HepG2 (cell line): ENCODE data around the gene MYL3. TPM values are rescaled to one million over a fixed set of nuclear protein-coding genes. Genes with fewer than 3 reads are reported as not detected.

Experiments used
- ATAC-seq: fragments of 200-7000 bp; cut with Tn5 transposase; 3 replicates; pipeline ENCODE4 v1.9.1; 2020; ENCODE audit warnings: mild to moderate bottlenecking, moderate library complexity
- BruUV-seq: library from RNA; stranded (reverse); fragments of 400-500 nt; replicated peaks from 2 replicates; lab custom pipeline; 2021; lab: Mats Ljungman, UMichigan
- CTCF ChIA-PET: fragments of 300-600 bp; formaldehyde crosslinking; extraction: SDS; loops from one replicate; lab custom pipeline; 2021; ENCODE audit warnings: low total read pairs, inconsistent platforms, low intra/inter-chr PET ratio; lab: Yijun Ruan, JAX
- POLR2A ChIA-PET: fragments of 350-600 bp; sonication (Branson Sonifier 250); formaldehyde crosslinking; loops from one replicate; lab custom pipeline; 2020; ENCODE audit warnings: antibody characterized with exemption, inconsistent platforms; lab: Yijun Ruan, JAX
- DNase-seq: peaks from one replicate; pipeline ENCODE4 v3.0.0-alpha.2; 2015; ENCODE audit warnings: low spot score
- FAIRE-seq: peaks from 3 replicates; lab custom pipeline; 2011; peaks lifted over from hg19 to GRCh38; lab: Jason Lieb, UNC
- H2AFZ ChIP-seq: one replicate; pipeline ENCODE4 v1.6.1; 2011; ENCODE audit warnings: low read length, inconsistent platforms
- H3K27ac ChIP-seq: fragments of 300-600 bp; 3 replicates; pipeline ENCODE4 v1.8.0; 2011; ENCODE audit warnings: mixed run types, mild to moderate bottlenecking, mixed read lengths, low read length, inconsistent platforms; ENCODE audit not compliant: insufficient read depth; ENCODE audit errors: extremely low read length
- H3K27me3 ChIP-seq, 2 experiments: fragments of 200-600 bp in 1 of 2; 2 replicates in 1 of 2; 3 replicates in 1 of 2; pipeline versions ENCODE4 v1.6.0 to v1.8.0; 2011; ENCODE audit warnings: low read length in 2 of 2, mild to moderate bottlenecking in 2 of 2, moderate library complexity in 2 of 2, inconsistent platforms in 1 of 2; ENCODE audit not compliant: insufficient read depth in 2 of 2, control insufficient read depth in 1 of 2
- H3K36me3 ChIP-seq, 2 experiments: fragments of 200-600 bp in 1 of 2; replicated peaks in 1 of 2; 2 replicates in 1 of 2; 3 replicates in 1 of 2; pipeline versions ENCODE4 v1.5.1 to v1.8.0; 2011; ENCODE audit warnings: low read length in 2 of 2, inconsistent platforms in 1 of 2; ENCODE audit not compliant: insufficient read depth in 2 of 2, control insufficient read depth in 1 of 2
- H3K4me1 ChIP-seq: 2 replicates; pipeline ENCODE4 v1.5.1; 2012; ENCODE audit warnings: low read length, inconsistent platforms; ENCODE audit not compliant: insufficient read depth
- H3K4me2 ChIP-seq: 2 replicates; pipeline ENCODE4 v1.6.0; 2011; ENCODE audit warnings: low read depth, low read length, inconsistent platforms
- H3K4me3 ChIP-seq, 3 experiments: fragments of 200-600 bp in 1 of 3; sonication (generic), shearing (Covaris generic) in 1 of 3; replicated peaks in 1 of 3; 2 replicates each; pipeline ENCODE4 v1.5.1; 2011 to 2016; ENCODE audit warnings: low read length in 3 of 3, inconsistent platforms in 2 of 3, low read depth in 2 of 3, mild to moderate bottlenecking in 2 of 3, control low read depth in 1 of 3, mixed read lengths in 1 of 3; ENCODE audit not compliant: insufficient read depth in 1 of 3
- H3K79me2 ChIP-seq: one replicate; pipeline ENCODE4 v1.6.1; 2011; ENCODE audit warnings: low read length, inconsistent platforms; ENCODE audit not compliant: insufficient read depth
- H3K9ac ChIP-seq: 2 replicates; pipeline ENCODE4 v1.6.0; 2011; ENCODE audit warnings: mild to moderate bottlenecking, low read depth, low read length, inconsistent platforms; ENCODE audit not compliant: insufficient read depth
- H3K9me3 ChIP-seq: 2 replicates; pipeline ENCODE4 v1.5.1; 2012; ENCODE audit warnings: mild to moderate bottlenecking, low read length
- H4K20me1 ChIP-seq: 2 replicates; pipeline ENCODE4 v1.6.0; 2011; ENCODE audit warnings: inconsistent platforms, mild to moderate bottlenecking, low read length, moderate library complexity; ENCODE audit not compliant: insufficient read depth
- CBFB ChIP-seq: sonication (generic); formaldehyde crosslinking; IDR thresholded peaks from 2 replicates; pipeline ENCODE4 v1.4.0; 2020; ENCODE audit warnings: missing genetic modification reagents
- CENPT ChIP-seq: sonication (generic); formaldehyde crosslinking; IDR thresholded peaks from 2 replicates; pipeline ENCODE4 v1.8.0; 2022; ENCODE audit warnings: low read depth, mild to moderate bottlenecking, moderate library complexity, missing genetic modification reagents
- ELF3 ChIP-seq: IDR thresholded peaks from 2 replicates; pipeline ENCODE4 v1.6.1; 2016; ENCODE audit warnings: missing genetic modification reagents, missing compliant biosample characterization
- HCFC1 ChIP-seq: fragments of 150-350 bp; IDR thresholded peaks from 2 replicates; pipeline ENCODE4 v1.6.1; 2014; ENCODE audit warnings: low read depth, low read length
- KAT7 ChIP-seq: IDR thresholded peaks from 2 replicates; pipeline ENCODE4 v1.6.1; 2018; ENCODE audit warnings: borderline replicate concordance, missing compliant biosample characterization
- MATR3 ChIP-seq: sonication (generic); formaldehyde crosslinking; IDR thresholded peaks from 2 replicates; pipeline ENCODE4 v1.4.0; 2020; ENCODE audit warnings: missing genetic modification reagents
- MAZ ChIP-seq, 2 experiments: sonication (generic) in 1 of 2; formaldehyde crosslinking in 1 of 2; IDR thresholded peaks; 2 replicates each; pipeline versions ENCODE4 v1.5.0 to v1.6.1; 2012 to 2020; ENCODE audit warnings: low read depth in 2 of 2, mild to moderate bottlenecking in 2 of 2, borderline replicate concordance in 1 of 2, improper control_type of control experiment in 1 of 2, low read length in 1 of 2, missing genetic modification reagents in 1 of 2, moderate library complexity in 1 of 2
- RORA ChIP-seq: sonication (generic); formaldehyde crosslinking; IDR thresholded peaks from 2 replicates; pipeline ENCODE4 v1.5.0; 2020; ENCODE audit warnings: mild to moderate bottlenecking, missing genetic modification reagents, moderate library complexity
- RXRB ChIP-seq: IDR thresholded peaks from 2 replicates; pipeline ENCODE4 v1.6.1; 2016; ENCODE audit warnings: borderline replicate concordance, missing genetic modification reagents, missing compliant biosample characterization
- SIX4 ChIP-seq: sonication (generic); formaldehyde crosslinking; IDR thresholded peaks from 2 replicates; pipeline ENCODE4 v1.4.0; 2020; ENCODE audit warnings: missing genetic modification reagents
- SOX13 ChIP-seq, 3 experiments: fragments of 450-650 bp in 1 of 3; sonication (generic) in 1 of 3; formaldehyde crosslinking in 1 of 3; IDR thresholded peaks in 2 of 3; conservative IDR thresholded peaks in 1 of 3; 2 replicates each; pipeline versions ENCODE4 v1.5.0 to v1.6.1; 2016 to 2020; ENCODE audit warnings: antibody characterized with exemption in 1 of 3, mild to moderate bottlenecking in 1 of 3, missing compliant biosample characterization in 1 of 3, missing genetic modification reagents in 1 of 3, moderate library complexity in 1 of 3
- ZBED4 ChIP-seq: sonication (generic); formaldehyde crosslinking; IDR thresholded peaks from 2 replicates; pipeline ENCODE4 v1.4.0; 2020; ENCODE audit warnings: missing genetic modification reagents, borderline replicate concordance
- ZNF441 ChIP-seq: sonication (generic); formaldehyde crosslinking; IDR thresholded peaks from 2 replicates; pipeline ENCODE4 v1.7.0; 2021; ENCODE audit warnings: missing genetic modification reagents, borderline replicate concordance
- ZNF446 ChIP-seq: sonication (generic); formaldehyde crosslinking; IDR thresholded peaks from 2 replicates; pipeline ENCODE4 v1.5.0; 2020; ENCODE audit warnings: mild to moderate bottlenecking, missing genetic modification reagents
- ZNF597 ChIP-seq: sonication (generic); formaldehyde crosslinking; IDR thresholded peaks from 2 replicates; pipeline ENCODE4 v1.5.0; 2020; ENCODE audit warnings: missing genetic modification reagents
- ZNF704 ChIP-seq: sonication (generic); formaldehyde crosslinking; IDR thresholded peaks from 2 replicates; pipeline ENCODE4 v1.8.1; 2023; ENCODE audit warnings: mild to moderate bottlenecking, inconsistent platforms, moderate library complexity, missing genetic modification reagents, borderline replicate concordance
- WGBS: methylation state at CpG from one replicate; pipeline ENCODE4 v1.1.6; 2017; ENCODE audit warnings: low lambda C conversion rate; 5-methylcytosine and 5-hydroxymethylcytosine counted together
- in situ Hi-C: cut with HindIII; loops from 2 replicates; pipeline ENCODE4 v1.10.0; 2017; ENCODE audit warnings: low pct_unique_long_range_greater_than_20kb; ENCODE audit not compliant: extremely low pct_ligation_motif_present
- intact Hi-C: fragments of 100-400 bp; cut with micrococcal nuclease; formaldehyde crosslinking; loops from one replicate; pipeline ENCODE4 v1.10.0; 2022; ENCODE audit not compliant: unreplicated experiment
- polyA plus RNA-seq, 8 experiments: library from polyadenylated mRNA; depleted of rRNA in 3 of 8; stranded (reverse) in 7 of 8; unstranded in 1 of 8; fragments of >200 nt; fragmentation: Illumina TruSeq in 4 of 8; extraction: Trizol in 4 of 8; gene quantifications; 2 replicates each; pipeline versions ENCODE4 v1.2.1 to v1.2.3, GENCODE V29; 2011 to 2016; ENCODE audit warnings: low read depth in 4 of 8, missing spikeins in 1 of 8, mixed read lengths in 1 of 8; ENCODE audit not compliant: insufficient read depth in 1 of 8
- total RNA-seq, 5 experiments: library from RNA; depleted of rRNA; stranded (reverse); fragments of >200 nt; fragmentation: Illumina TruSeq; extraction: Trizol; gene quantifications; 2 replicates each; pipeline ENCODE4 v1.2.3, GENCODE V29; 2016; ENCODE audit warnings: low read depth in 1 of 5

MYL3 gene
- total and polyA plus RNA-seq, 2 of the 13 experiments (the other 11 are each of a cell fraction or from before 2014, with no cell fraction given) = not detected

GRCh38 chr3:46868948-46869347, 5.7 kb upstream of the MYL3 start:
- in situ Hi-C loops = loop anchor here (5.0 kb wide), 1 partner anchor 38 kb away; no protein-coding TSS in a partner anchor
- ChIA-PET CTCF (interaction anchor here (3.2 kb wide), 1 partner anchor 40 kb away, joined by 15 read pairs; no protein-coding TSS in a partner anchor), POLR2A (no interaction called here)
- H3K79me2 ChIP-seq = no peaks in the 10 kb centered on the region
- H3K36me3 ChIP-seq = no peaks in the 10 kb centered on the region
- no peaks in the 10 kb centered on the region for H4K20me1 ChIP-seq
- H3K4me1 ChIP-seq = peaks cover 32% of the 10 kb centered on the region
- BruUV-seq = no TSS peak
- no peak overlapping the region for H2AFZ ChIP-seq
- ATAC-seq (peak; percentile 61), DNase-seq (peak; percentile 22), FAIRE-seq (no peak)
- intact Hi-C loops = no loop called here
- no peak overlapping the region for H3K27ac ChIP-seq
- H3K4me3 ChIP-seq = no peak overlapping the region
- H3K9me3 ChIP-seq = no peaks in the 10 kb centered on the region
- 82% methylated on average over 2 of the region's 7 CpGs for WGBS
- H3K4me2 ChIP-seq = peak overlapping the region; percentile 44; the same call in 1 of the 2 replicates
- no peak overlapping the region for H3K9ac ChIP-seq
- H3K27me3 ChIP-seq = peaks cover 4 to 32% of the 10 kb centered on the region in 2 experiments; a peak in 4 of 5 replicates
- TF ChIP-seq HCFC1 (no peak), KAT7 (no peak), SOX13 (IDR thresholded peaks at IDR 0.05) (no peak), SOX13 (CRISPR knock-in tag; conservative IDR thresholded peaks at IDR 0.05 in 1 of 2, IDR thresholded peaks at IDR 0.05 in 1 of 2) (0 out of 4 replicates have a peak, but pooled peaks of 1 of the 2 experiments have one; percentile 24), MATR3 (CRISPR knock-in tag) (no peak), RXRB (peak; percentile 63; the same call in 1 of the 2 replicates), ELF3 (CRISPR knock-in tag) (no peak), ZNF597 (no peak), SIX4 (CRISPR knock-in tag) (no peak), CENPT (no peak), MAZ (IDR thresholded peaks at IDR 0.05; ENCODE audit: borderline replicate concordance, low read depth, low read length) (no peak), MAZ (CRISPR knock-in tag; IDR thresholded peaks at IDR 0.05; ENCODE audit: low read depth) (no peak), RORA (CRISPR knock-in tag) (no peak), CBFB (CRISPR knock-in tag) (no peak), ZNF441 (CRISPR knock-in tag) (no peak), ZNF446 (CRISPR knock-in tag) (no peak), ZBED4 (CRISPR knock-in tag) (peak; percentile 25; the same call in 1 of the 2 replicates), ZNF704 (CRISPR knock-in tag) (no peak)
